Measurements from ENCODE around the gene RASD2. TPM values are rescaled to one million over a fixed set of nuclear protein-coding genes. Genes with fewer than 3 reads are reported as not detected.

RASD2 gene
- polyA plus RNA-seq, 3 donors = 1.6 to 1.8 (median 1.8) TPM

GRCh38 chr22:35556666-35557065 lies 16.0 kb downstream of the RASD2 start:
- DNase-seq (ENCODE audit: low read depth in 3 of 3, low spot score in 2 of 3) = no peak

- DNase-seq (ENCODE audit: low read depth in 3 of 3, low spot score in 2 of 3) = no peak
Observed at GRCh38 chr22:35558031-35558430, 17.4 kb downstream of the RASD2 start.

GRCh38 chr22:35558719-35559118 lies 18.1 kb downstream of the RASD2 start:
- no peak for DNase-seq (ENCODE audit: low read depth in 3 of 3, low spot score in 2 of 3)

- no peak for DNase-seq (ENCODE audit: low read depth in 3 of 3, low spot score in 2 of 3)
Observed at GRCh38 chr22:35559354-35560005, 18.8 kb downstream of the RASD2 start.

GRCh38 chr22:35560366-35560765 lies 19.7 kb downstream of the RASD2 start:
- no peak for DNase-seq (ENCODE audit: low read depth in 3 of 3, low spot score in 2 of 3)

- DNase-seq (ENCODE audit: low read depth in 3 of 3, low spot score in 2 of 3) = no peak
Observed at GRCh38 chr22:35560824-35561223, 20.2 kb downstream of the RASD2 start.

GRCh38 chr22:35561796-35562526 lies 21.3 kb downstream of the RASD2 start:
- DNase-seq (ENCODE audit: low read depth in 3 of 3, low spot score in 2 of 3) = no peak

GRCh38 chr22:35563211-35563610 lies 22.6 kb downstream of the RASD2 start:
- no peak for DNase-seq (ENCODE audit: low read depth in 3 of 3, low spot score in 2 of 3)

GRCh38 chr22:35564975-35565867 lies 24.6 kb downstream of the RASD2 start:
- no peak for DNase-seq (ENCODE audit: low read depth in 3 of 3, low spot score in 2 of 3)

GRCh38 chr22:35567351-35568141 lies 26.9 kb downstream of the RASD2 start:
- no peak for DNase-seq (ENCODE audit: low read depth in 3 of 3, low spot score in 2 of 3)

GRCh38 chr22:35568751-35569739 lies 28.4 kb downstream of the RASD2 start:
- no peak for DNase-seq (ENCODE audit: low read depth in 3 of 3, low spot score in 2 of 3)

- no peak for DNase-seq (ENCODE audit: low read depth in 3 of 3, low spot score in 2 of 3)
Observed at GRCh38 chr22:35569916-35570315, 29.3 kb downstream of the RASD2 start.

GRCh38 chr22:35570686-35571194 lies 30.1 kb downstream of the RASD2 start:
- no peak for DNase-seq (ENCODE audit: low read depth in 3 of 3, low spot score in 2 of 3)

- no peak for DNase-seq (ENCODE audit: low read depth in 3 of 3, low spot score in 2 of 3)
Observed at GRCh38 chr22:35572556-35572955, 31.9 kb downstream of the RASD2 start.

- no peak for DNase-seq (ENCODE audit: low read depth in 3 of 3, low spot score in 2 of 3)
Observed at GRCh38 chr22:35575116-35575748, 34.6 kb downstream of the RASD2 start.

GRCh38 chr22:35576671-35577070 lies 36.0 kb downstream of the RASD2 start:
- DNase-seq (ENCODE audit: low read depth in 3 of 3, low spot score in 2 of 3) = no peak

GRCh38 chr22:35577799-35578659 lies 37.4 kb downstream of the RASD2 start:
- no peak for DNase-seq (ENCODE audit: low read depth in 3 of 3, low spot score in 2 of 3)
